Activated T-helper 1 cell treated with anti-CD3 and anti-CD28 coated beads, Interleukin-12 subunit alpha, Interleukin-12 subunit beta, Interleukin-2, Interleukin-4 antibody, amounts not matched to agents 30 ng/mL and 10 ng/mL and 1 ng/mL, durations not matched to agents 14 hours and 24 hours and 36 hours (primary cell): Measurements from ENCODE around the gene MMD. TPM values are rescaled to one million over a fixed set of nuclear protein-coding genes. Genes with fewer than 3 reads are reported as not detected.
"Not testable (repeated sequence)": the region's sequence is repeated elsewhere in the genome, so short reads cannot be mapped to it uniquely, and the experiment has no call there.

Experiments
- DNase-seq: peaks from one replicate; pipeline ENCODE4 v3.0.0; 2021; ENCODE audit warnings: low spot score
- H3K27ac Mint-ChIP-seq: one replicate; pipeline ENCODE4 v1.8.0; 2021; ENCODE audit warnings: mild to moderate bottlenecking, mixed read lengths
- H3K27me3 Mint-ChIP-seq: one replicate; pipeline ENCODE4 v1.8.0; 2022; ENCODE audit warnings: mild to moderate bottlenecking, moderate library complexity, mixed read lengths; ENCODE audit not compliant: insufficient read depth
- H3K36me3 Mint-ChIP-seq: one replicate; pipeline ENCODE4 v1.8.0; 2021; ENCODE audit warnings: low read depth, mixed read lengths
- H3K4me1 Mint-ChIP-seq: one replicate; pipeline ENCODE4 v1.8.0; 2021; ENCODE audit warnings: low read depth, mixed read lengths
- H3K4me3 Mint-ChIP-seq: one replicate; pipeline ENCODE4 v1.8.0; 2021; ENCODE audit warnings: mild to moderate bottlenecking, moderate library complexity, mixed read lengths
- H3K9me3 Mint-ChIP-seq: one replicate; pipeline ENCODE4 v1.8.0; 2021; ENCODE audit warnings: mixed read lengths
- intact Hi-C: fragments of 100-400 bp; cut with micrococcal nuclease; formaldehyde crosslinking; loops from one replicate; pipeline ENCODE4 v1.15.1; 2024
- total RNA-seq: library from RNA; stranded (reverse); gene quantifications from 2 replicates; pipeline ENCODE4 v1.2.3, GENCODE V29; 2022

Gene MMD
- total RNA-seq, 1 donor from 2014 or later = 24.6 TPM

- Mint-ChIP-seq H3K27ac (no peak overlapping the region), H3K4me3 (no peak overlapping the region), H3K9me3 (no peaks in the 10 kb centered on the region), H3K4me1 (no peaks in the 10 kb centered on the region), H3K36me3 (peaks cover 21% of the 10 kb centered on the region), H3K27me3 (no peaks in the 10 kb centered on the region)
- DNase-seq = no peak
- intact Hi-C loops = no loop called here
Observed at GRCh38 chr17:55391764-55392467, 29.7 kb downstream of the MMD start.

DNA sequence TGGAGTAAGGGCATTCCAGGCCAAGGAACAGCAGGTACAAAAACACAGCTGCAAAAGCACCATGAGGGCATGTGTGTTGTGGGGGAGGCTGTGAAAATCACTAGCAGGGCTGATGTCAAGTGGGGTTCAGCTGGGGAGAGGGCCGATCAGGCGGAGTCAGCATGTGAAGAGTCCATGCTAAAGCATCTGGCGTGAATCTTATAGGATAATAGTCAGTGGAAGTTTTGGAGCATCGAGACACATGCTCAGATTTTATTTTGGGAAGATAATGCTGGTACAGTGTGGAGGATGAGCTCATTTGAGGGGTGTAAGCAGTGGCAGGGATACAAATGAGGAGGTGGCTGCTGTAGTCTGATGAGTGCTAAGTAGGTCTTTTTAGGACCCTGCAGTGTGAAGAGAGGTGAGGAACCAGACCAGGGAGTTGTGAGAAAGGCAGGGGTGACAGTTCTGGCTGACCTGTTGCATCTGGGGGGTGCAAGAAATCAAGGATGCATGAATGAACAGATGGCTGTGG, 30.3 kb downstream of the MMD start:
- Mint-ChIP-seq H3K9me3 (no peaks in the 10 kb centered on the region), H3K27ac (no peak overlapping the region), H3K4me1 (no peaks in the 10 kb centered on the region), H3K27me3 (no peaks in the 10 kb centered on the region), H3K36me3 (peaks cover 19% of the 10 kb centered on the region), H3K4me3 (no peak overlapping the region)
- no peak for DNase-seq
- intact Hi-C loops = no loop called here

DNA sequence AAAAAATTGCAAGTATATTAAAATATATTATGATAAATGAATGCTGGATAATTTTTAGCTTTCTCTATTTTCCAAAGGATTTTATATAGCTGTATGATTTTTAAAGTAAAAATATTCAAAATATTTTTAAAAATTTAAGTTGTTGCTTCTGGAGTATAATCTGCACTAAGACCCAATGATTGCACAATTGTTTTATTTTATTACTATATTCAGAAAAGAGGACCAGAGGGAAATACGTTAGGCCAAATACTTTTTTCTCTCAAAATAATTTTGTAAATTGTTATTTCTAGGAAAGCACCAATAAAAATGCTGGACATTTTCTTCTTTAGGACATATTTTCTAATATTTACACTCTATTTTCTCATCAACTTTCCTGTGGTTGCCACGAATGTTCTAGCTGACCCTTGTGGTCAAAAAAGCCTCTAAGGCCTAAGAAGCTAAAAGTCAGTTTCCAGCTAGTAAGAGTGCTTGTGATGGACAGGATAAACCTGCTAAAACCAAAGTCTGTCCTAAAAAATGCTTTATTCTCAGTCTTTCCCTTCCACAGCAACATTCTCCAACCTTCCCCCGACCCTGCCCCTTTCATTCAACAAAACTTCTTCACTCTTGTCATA, 31.2 kb downstream of the MMD start:
- Mint-ChIP-seq H3K27ac (no peak overlapping the region), H3K9me3 (no peaks in the 10 kb centered on the region), H3K4me1 (no peaks in the 10 kb centered on the region), H3K27me3 (no peaks in the 10 kb centered on the region), H3K4me3 (no peak overlapping the region), H3K36me3 (peaks cover 18% of the 10 kb centered on the region)
- no peak for DNase-seq
- intact Hi-C loops = no loop called here

- DNase-seq, H3K4me3 Mint-ChIP-seq, H3K27ac Mint-ChIP-seq, H3K9me3 Mint-ChIP-seq, intact Hi-C loops, H3K27me3 Mint-ChIP-seq, H3K4me1 Mint-ChIP-seq: not testable (repeated sequence)
- peaks cover 17% of the 10 kb centered on the region for H3K36me3 Mint-ChIP-seq
Observed at GRCh38 chr17:55389715-55390114, 31.9 kb downstream of the MMD start.

- Mint-ChIP-seq H3K27ac (no peak overlapping the region), H3K4me1 (no peaks in the 10 kb centered on the region), H3K27me3 (no peaks in the 10 kb centered on the region), H3K36me3 (peaks cover 10% of the 10 kb centered on the region), H3K9me3 (no peaks in the 10 kb centered on the region), H3K4me3 (no peak overlapping the region)
- DNase-seq = no peak
- intact Hi-C loops = no loop called here
Observed at GRCh38 chr17:55388842-55389241, 32.8 kb downstream of the MMD start.

- H3K9me3 Mint-ChIP-seq = no peaks in the 10 kb centered on the region
Observed at GRCh38 chr17:55386796-55387332, 34.8 kb downstream of the MMD start.

DNA sequence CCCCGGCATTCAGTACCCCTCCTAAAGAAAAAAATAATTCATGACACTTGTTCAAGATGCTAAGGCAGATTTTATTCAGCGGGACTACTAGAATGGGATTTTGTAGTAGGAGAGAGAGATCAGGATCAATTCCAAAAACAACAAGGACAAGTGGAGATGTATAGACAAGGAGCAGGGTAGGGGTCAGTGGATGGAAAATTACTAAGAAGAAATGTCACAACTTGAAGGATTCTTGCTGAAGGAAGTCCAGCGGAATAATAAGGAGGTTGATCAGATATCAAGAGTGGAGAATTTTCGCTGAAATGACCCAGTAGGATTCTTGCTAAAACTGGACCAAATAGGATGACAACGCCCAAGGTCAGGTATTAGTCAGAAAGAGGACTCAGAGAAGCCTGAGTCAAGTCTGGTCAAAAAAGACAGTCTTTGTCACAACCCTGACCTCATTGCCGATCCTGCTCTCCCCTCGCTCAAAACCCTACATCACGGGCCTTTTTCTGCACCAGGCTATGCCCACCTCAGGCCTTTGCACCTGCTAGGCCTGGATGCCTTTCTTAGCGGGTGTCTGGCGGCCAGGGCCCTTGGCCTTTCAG, 36.9 kb downstream of the MMD start:
- no peaks in the 10 kb centered on the region for H3K4me1 Mint-ChIP-seq
- H3K4me3 Mint-ChIP-seq = no peak overlapping the region
- H3K27ac Mint-ChIP-seq = no peak overlapping the region
- peaks cover 3% of the 10 kb centered on the region for H3K27me3 Mint-ChIP-seq
- no peak for DNase-seq
- no peaks in the 10 kb centered on the region for H3K9me3 Mint-ChIP-seq
- no peaks in the 10 kb centered on the region for H3K36me3 Mint-ChIP-seq
- intact Hi-C loops = no loop called here

More at GRCh38 chr17:55386796-55387332, 34.8 kb downstream of the MMD start:
- H3K36me3 Mint-ChIP-seq = peaks cover 4% of the 10 kb centered on the region
- intact Hi-C loops = no loop called here
- no peak for DNase-seq
- no peak overlapping the region for H3K27ac Mint-ChIP-seq
- no peak overlapping the region for H3K4me3 Mint-ChIP-seq
- no peaks in the 10 kb centered on the region for H3K4me1 Mint-ChIP-seq
- H3K27me3 Mint-ChIP-seq = peaks cover 3% of the 10 kb centered on the region

DNA sequence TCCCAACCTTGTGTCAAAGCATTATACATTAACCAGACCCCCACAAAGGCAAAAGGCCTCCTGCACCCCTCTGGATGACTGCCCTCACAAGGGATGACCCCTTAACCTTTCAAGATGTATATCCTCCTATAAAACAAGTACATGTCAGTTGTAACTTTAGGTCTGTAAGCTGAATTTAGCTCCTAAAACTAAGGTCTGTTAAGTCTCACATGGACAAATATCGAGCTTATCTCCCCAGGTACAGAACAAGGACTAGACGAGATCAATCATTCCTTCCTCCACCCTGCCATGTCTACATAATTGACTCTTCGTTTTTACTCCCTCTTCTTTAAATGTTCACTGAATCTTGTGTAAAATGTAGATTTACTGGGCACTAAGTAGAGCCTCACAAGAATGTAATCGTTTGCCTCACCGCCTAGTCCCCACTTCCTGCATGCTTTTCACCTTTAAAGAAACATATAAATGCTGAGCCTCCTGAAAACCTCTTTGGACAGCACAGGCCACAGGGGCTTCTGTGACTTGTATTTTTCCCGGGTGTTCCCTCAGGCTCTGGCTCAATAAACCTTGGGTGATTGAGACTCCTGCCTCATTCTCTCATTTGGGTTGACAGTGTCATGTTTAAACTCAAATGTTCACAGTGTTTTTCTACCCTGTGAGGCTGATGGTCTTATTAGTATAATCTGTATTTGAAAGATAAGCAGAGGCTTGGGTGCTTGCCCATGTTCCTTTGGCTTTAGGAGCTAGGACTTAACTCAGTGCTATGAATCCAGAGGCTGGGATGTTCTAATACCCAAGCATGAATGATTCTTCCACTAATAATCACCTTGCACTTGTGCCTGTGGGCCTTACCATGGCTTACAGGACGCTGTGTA, 37.6 kb downstream of the MMD start:
- Mint-ChIP-seq H3K4me1 (no peaks in the 10 kb centered on the region), H3K27me3 (peaks cover 3% of the 10 kb centered on the region), H3K27ac (no peak overlapping the region), H3K9me3 (no peaks in the 10 kb centered on the region), H3K4me3 (no peak overlapping the region), H3K36me3 (no peaks in the 10 kb centered on the region)
- no peak for DNase-seq
- intact Hi-C loops = no loop called here

DNA sequence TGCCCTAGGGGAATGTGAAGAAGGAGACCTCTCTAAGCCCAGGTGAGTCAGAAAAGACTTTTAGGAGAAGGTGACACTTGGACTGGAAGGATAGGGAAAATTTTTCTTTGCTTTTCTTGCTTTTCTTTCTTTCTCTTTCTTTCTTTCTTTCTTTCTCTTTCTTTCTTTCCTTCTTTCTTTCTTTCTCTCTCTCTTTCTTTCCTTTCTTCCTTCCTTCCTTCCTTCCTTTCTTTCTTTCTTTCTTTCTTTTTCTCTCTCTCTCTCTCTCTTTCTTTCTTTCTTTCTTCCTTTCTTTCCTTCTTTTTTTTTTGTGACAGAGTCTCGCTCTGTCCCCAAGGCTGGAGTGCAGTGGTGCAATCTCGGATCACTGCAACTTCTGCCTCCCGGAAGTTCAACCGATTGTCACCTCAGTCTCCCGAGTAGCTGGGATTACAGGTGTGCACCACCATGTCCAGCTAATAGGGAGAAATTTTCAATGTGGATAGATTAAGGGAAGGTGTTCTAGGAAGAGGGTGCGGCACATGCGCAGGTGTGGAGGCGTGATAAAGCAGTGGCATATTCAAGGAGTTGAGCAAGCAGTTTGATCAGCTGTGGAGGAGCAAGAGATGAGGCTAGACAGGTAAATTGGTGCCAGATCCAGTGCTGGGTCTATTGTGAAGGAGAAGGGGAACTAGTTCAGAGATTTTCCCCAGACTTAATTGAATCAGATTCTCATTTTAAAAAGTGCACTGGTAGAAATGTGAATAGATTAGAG, 40.4 kb downstream of the MMD start:
- H3K4me3 Mint-ChIP-seq = no peak overlapping the region
- intact Hi-C loops = no loop called here
- DNase-seq = no peak
- H3K27ac Mint-ChIP-seq = no peak overlapping the region
- peaks cover 5% of the 10 kb centered on the region for H3K27me3 Mint-ChIP-seq
- H3K36me3 Mint-ChIP-seq = no peaks in the 10 kb centered on the region
- no peaks in the 10 kb centered on the region for H3K4me1 Mint-ChIP-seq
- H3K9me3 Mint-ChIP-seq = no peaks in the 10 kb centered on the region

GRCh38 chr17:55377671-55378275, 43.9 kb downstream of the MMD start:
- no peak overlapping the region for H3K4me3 Mint-ChIP-seq
- H3K4me1 Mint-ChIP-seq = no peaks in the 10 kb centered on the region
- H3K27ac Mint-ChIP-seq = no peak overlapping the region
- no peak for DNase-seq
- peaks cover 8% of the 10 kb centered on the region for H3K27me3 Mint-ChIP-seq
- H3K9me3 Mint-ChIP-seq = no peaks in the 10 kb centered on the region
- intact Hi-C loops = no loop called here
- H3K36me3 Mint-ChIP-seq = no peaks in the 10 kb centered on the region

GRCh38 chr17:55368706-55369105, 52.9 kb downstream of the MMD start:
- peaks cover 6% of the 10 kb centered on the region for H3K9me3 Mint-ChIP-seq

More at GRCh38 chr17:55368706-55369105, 52.9 kb downstream of the MMD start:
- H3K4me1 Mint-ChIP-seq = peaks cover 4% of the 10 kb centered on the region
- H3K27ac Mint-ChIP-seq = no peak overlapping the region
- H3K36me3 Mint-ChIP-seq = no peaks in the 10 kb centered on the region
- no peak for DNase-seq
- peaks cover 14% of the 10 kb centered on the region for H3K27me3 Mint-ChIP-seq
- intact Hi-C loops = no loop called here
- H3K4me3 Mint-ChIP-seq = no peak overlapping the region
